Fibroblast of lung (primary cell): Measurements from ENCODE around the gene PLPPR4.

Experiments
- EZH2 ChIP-seq: IDR thresholded peaks from 2 replicates; pipeline ENCODE4 v1.5.1; 2012; ENCODE audit warnings: low read length, control low read depth, mild to moderate bottlenecking; ENCODE audit errors: missing control alignments
- TF ChIP-seq, protein P1 (sequence below), 2 donors: IDR thresholded peaks in 1 of 2; conservative IDR thresholded peaks in 1 of 2; 1 replicate in 1 of 2; 2 replicates in 1 of 2; pipeline ENCODE4 v1.5.1; 2011 to 2012; ENCODE audit warnings: low read length in 2 of 2, control low read depth in 1 of 2, inconsistent platforms in 1 of 2, low read depth in 1 of 2, mild to moderate bottlenecking in 1 of 2

DNA sequence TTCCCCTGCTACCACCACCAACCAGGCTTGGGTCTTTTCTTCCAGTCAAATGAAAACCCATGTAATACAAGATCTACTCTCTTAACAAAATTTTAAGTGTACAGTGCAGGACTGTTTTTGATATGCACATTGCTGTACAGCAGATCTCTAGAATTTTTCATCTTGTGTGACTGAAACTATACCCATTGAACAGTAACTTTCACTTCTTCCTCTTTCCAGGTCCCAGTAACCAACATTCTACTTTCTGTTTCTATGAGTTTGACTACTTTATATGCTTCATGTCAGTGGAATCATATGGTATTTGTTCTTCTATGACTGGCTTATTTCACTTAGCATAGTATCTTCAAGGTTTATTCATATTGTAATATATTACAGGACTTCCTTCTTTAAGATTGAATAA lies 45.3 kb upstream of the PLPPR4 start:
- TF ChIP-seq, protein P1, sequence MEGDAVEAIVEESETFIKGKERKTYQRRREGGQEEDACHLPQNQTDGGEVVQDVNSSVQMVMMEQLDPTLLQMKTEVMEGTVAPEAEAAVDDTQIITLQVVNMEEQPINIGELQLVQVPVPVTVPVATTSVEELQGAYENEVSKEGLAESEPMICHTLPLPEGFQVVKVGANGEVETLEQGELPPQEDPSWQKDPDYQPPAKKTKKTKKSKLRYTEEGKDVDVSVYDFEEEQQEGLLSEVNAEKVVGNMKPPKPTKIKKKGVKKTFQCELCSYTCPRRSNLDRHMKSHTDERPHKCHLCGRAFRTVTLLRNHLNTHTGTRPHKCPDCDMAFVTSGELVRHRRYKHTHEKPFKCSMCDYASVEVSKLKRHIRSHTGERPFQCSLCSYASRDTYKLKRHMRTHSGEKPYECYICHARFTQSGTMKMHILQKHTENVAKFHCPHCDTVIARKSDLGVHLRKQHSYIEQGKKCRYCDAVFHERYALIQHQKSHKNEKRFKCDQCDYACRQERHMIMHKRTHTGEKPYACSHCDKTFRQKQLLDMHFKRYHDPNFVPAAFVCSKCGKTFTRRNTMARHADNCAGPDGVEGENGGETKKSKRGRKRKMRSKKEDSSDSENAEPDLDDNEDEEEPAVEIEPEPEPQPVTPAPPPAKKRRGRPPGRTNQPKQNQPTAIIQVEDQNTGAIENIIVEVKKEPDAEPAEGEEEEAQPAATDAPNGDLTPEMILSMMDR (conservative IDR thresholded peaks at IDR 0.05 in 1 of 2, IDR thresholded peaks at IDR 0.05 in 1 of 2; ENCODE audit: low read depth in 1 of 2, low read length in 2 of 2) = no peak
- no peak for TF ChIP-seq EZH2
